HepG2 (cell line): ENCODE results near the gene PFN4. TPM values are rescaled to one million over a fixed set of nuclear protein-coding genes. Genes with fewer than 3 reads are reported as not detected.

ENCODE experiments used
- AKNA ChIP-seq: sonication (generic); formaldehyde crosslinking; IDR thresholded peaks from 2 replicates; pipeline ENCODE4 v1.4.0; 2020; ENCODE audit warnings: missing genetic modification reagents, borderline replicate concordance
- CENPX ChIP-seq: sonication (generic); formaldehyde crosslinking; IDR thresholded peaks from 2 replicates; pipeline ENCODE4 v1.9.0; 2021; ENCODE audit warnings: mild to moderate bottlenecking, missing genetic modification reagents, moderate library complexity
- ETV5 ChIP-seq: IDR thresholded peaks from 2 replicates; pipeline ENCODE4 v1.6.1; 2018; ENCODE audit warnings: missing biosample characterization, missing genetic modification reagents, inconsistent platforms, borderline replicate concordance
- GRHL1 ChIP-seq: sonication (generic); formaldehyde crosslinking; conservative IDR thresholded peaks from 2 replicates; pipeline ENCODE4 v1.8.0; 2022; ENCODE audit warnings: missing genetic modification reagents
- HMG20A ChIP-seq: IDR thresholded peaks from 2 replicates; pipeline ENCODE4 v1.6.1; 2016; ENCODE audit warnings: borderline replicate concordance
- HMGA1 ChIP-seq: sonication (generic); formaldehyde crosslinking; conservative IDR thresholded peaks from 2 replicates; pipeline ENCODE4 v1.4.0; 2020; ENCODE audit warnings: missing genetic modification reagents
- MXI1 ChIP-seq: IDR thresholded peaks from 3 replicates; pipeline ENCODE4 v1.6.1; 2012; ENCODE audit warnings: low read depth, low read length, inconsistent platforms, borderline replicate concordance
- PCBP1 ChIP-seq: fragments of 200-400 bp; formaldehyde crosslinking; IDR thresholded peaks from 2 replicates; pipeline ENCODE4 v1.6.1; 2017; ENCODE audit warnings: mild to moderate bottlenecking, low read depth, low read length, borderline replicate concordance
- RFX5 ChIP-seq: IDR thresholded peaks from 2 replicates; pipeline ENCODE4 v1.6.1; 2011; ENCODE audit warnings: low read depth, low read length, improper control_type of control experiment
- SIN3B ChIP-seq: fragments of 150-350 bp; IDR thresholded peaks from 2 replicates; pipeline ENCODE4 v1.6.1; 2014; ENCODE audit warnings: low read length
- ZBTB3 ChIP-seq: sonication (generic); formaldehyde crosslinking; IDR thresholded peaks from 2 replicates; pipeline ENCODE4 v1.4.0; 2020; ENCODE audit warnings: low read depth, mild to moderate bottlenecking, moderate library complexity, missing genetic modification reagents, borderline replicate concordance
- ZMAT3 ChIP-seq: sonication (generic); formaldehyde crosslinking; conservative IDR thresholded peaks from 2 replicates; pipeline ENCODE4 v1.7.0; 2021; ENCODE audit warnings: missing genetic modification reagents
- ZNF180 ChIP-seq: sonication (generic); formaldehyde crosslinking; IDR thresholded peaks from 2 replicates; pipeline ENCODE4 v1.4.0; 2020; ENCODE audit warnings: low read depth, missing genetic modification reagents, borderline replicate concordance
- ZNF205 ChIP-seq: IDR thresholded peaks from 2 replicates; pipeline ENCODE4 v1.6.1; 2018; ENCODE audit warnings: missing biosample characterization, missing genetic modification reagents
- ZNF230 ChIP-seq: sonication (generic); formaldehyde crosslinking; IDR thresholded peaks from 2 replicates; pipeline ENCODE4 v1.4.0; 2020; ENCODE audit warnings: mild to moderate bottlenecking, missing genetic modification reagents
- ZNF496 ChIP-seq: sonication (generic); formaldehyde crosslinking; IDR thresholded peaks from 2 replicates; pipeline ENCODE4 v1.8.1; 2023; ENCODE audit warnings: mild to moderate bottlenecking, moderate library complexity, missing genetic modification reagents; ENCODE audit not compliant: insufficient replicate concordance
- ZNF749 ChIP-seq: sonication (generic); formaldehyde crosslinking; IDR thresholded peaks from 2 replicates; pipeline ENCODE4 v1.8.0; 2022; ENCODE audit warnings: mild to moderate bottlenecking, missing genetic modification reagents, moderate library complexity, borderline replicate concordance
- ZNF800 ChIP-seq: sonication (generic); formaldehyde crosslinking; IDR thresholded peaks from 2 replicates; pipeline ENCODE4 v1.4.0; 2020; ENCODE audit warnings: missing genetic modification reagents
- ZNF841 ChIP-seq: sonication (generic); formaldehyde crosslinking; IDR thresholded peaks from 2 replicates; pipeline ENCODE4 v1.8.1; 2023; ENCODE audit warnings: missing genetic modification reagents, borderline replicate concordance
- polyA plus RNA-seq, 8 experiments: library from polyadenylated mRNA; depleted of rRNA in 3 of 8; stranded (reverse) in 7 of 8; unstranded in 1 of 8; fragments of >200 nt; fragmentation: Illumina TruSeq in 4 of 8; extraction: Trizol in 4 of 8; gene quantifications; 2 replicates each; pipeline versions ENCODE4 v1.2.1 to v1.2.3, GENCODE V29; 2011 to 2016; ENCODE audit warnings: low read depth in 4 of 8, missing spikeins in 1 of 8, mixed read lengths in 1 of 8; ENCODE audit not compliant: insufficient read depth in 1 of 8
- total RNA-seq, 5 experiments: library from RNA; depleted of rRNA; stranded (reverse); fragments of >200 nt; fragmentation: Illumina TruSeq; extraction: Trizol; gene quantifications; 2 replicates each; pipeline ENCODE4 v1.2.3, GENCODE V29; 2016; ENCODE audit warnings: low read depth in 1 of 5
- TF ChIP-seq, protein P1 (sequence below): sonication (generic); formaldehyde crosslinking; IDR thresholded peaks from 2 replicates; pipeline ENCODE4 v1.5.1; 2020; ENCODE audit warnings: missing genetic modification reagents, mild to moderate bottlenecking, borderline replicate concordance

PFN4 gene
- total and polyA plus RNA-seq, 2 of the 13 experiments (the other 11 are each of a cell fraction or from before 2014, with no cell fraction given) = 0.12 to 0.20 TPM

GRCh38 chr2:24123195-24123921, at the start of gene PFN4, which contains the start of gene FAM228B (continued):
- TF ChIP-seq ZNF841 (CRISPR knock-in tag) (no peak; the same call in 1 of the 2 replicates), HMGA1 (no peak), HMG20A (no peak), CENPX (no peak), SIN3B (no peak), GRHL1 (no peak), ZNF180 (CRISPR knock-in tag) (no peak; the same call in none of the 2 replicates), ZNF749 (CRISPR knock-in tag) (peak; percentile 97), PCBP1 (no peak), ZMAT3 (CRISPR knock-in tag) (peak; percentile 61), ZNF800 (CRISPR knock-in tag) (peak; percentile 58; the same call in 1 of the 2 replicates), MXI1 (peak; percentile 9; the same call in 1 of the 3 replicates), ETV5 (CRISPR knock-in tag) (peak; percentile 17; the same call in 1 of the 2 replicates), AKNA (CRISPR knock-in tag) (0 out of 2 replicates have a peak, but pooled peaks have one; percentile 42), ZNF205 (CRISPR knock-in tag) (no peak; the same call in 1 of the 2 replicates), RFX5 (0 out of 2 replicates have a peak, but pooled peaks have one; percentile 6), ZNF496 (no peak), ZBTB3 (CRISPR knock-in tag) (no peak), ZNF230 (CRISPR knock-in tag) (peak; percentile 83; the same call in 1 of the 2 replicates)
- TF ChIP-seq, protein P1, sequence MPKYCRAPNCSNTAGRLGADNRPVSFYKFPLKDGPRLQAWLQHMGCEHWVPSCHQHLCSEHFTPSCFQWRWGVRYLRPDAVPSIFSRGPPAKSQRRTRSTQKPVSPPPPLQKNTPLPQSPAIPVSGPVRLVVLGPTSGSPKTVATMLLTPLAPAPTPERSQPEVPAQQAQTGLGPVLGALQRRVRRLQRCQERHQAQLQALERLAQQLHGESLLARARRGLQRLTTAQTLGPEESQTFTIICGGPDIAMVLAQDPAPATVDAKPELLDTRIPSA (CRISPR knock-in tag) = 0 out of 2 replicates have a peak, but pooled peaks have one; percentile 28
